HG03565 (cell line): ENCODE results near the gene SHC2.
"Not testable (repeated sequence)": the region's sequence is repeated elsewhere in the genome, so short reads cannot be mapped to it uniquely, and the experiment has no call there.

Source experiments
- ATAC-seq: cut with Tn5 transposase; IDR thresholded peaks from one replicate; pipeline ENCODE4 v1.9.1; 2021; ENCODE audit warnings: mild to moderate bottlenecking, moderate library complexity; ENCODE audit not compliant: unreplicated experiment

Gene SHC2

GRCh38 chr19:427675-428074 is 33.2 kb downstream of the SHC2 start:
- ATAC-seq, result not testable (repeated sequence)

- ATAC-seq, result no peak
Measured at GRCh38 chr19:426725-427445, 33.9 kb downstream of the SHC2 start.

- no peak for ATAC-seq
Measured at GRCh38 chr19:425056-425455, 35.8 kb downstream of the SHC2 start.

DNA sequence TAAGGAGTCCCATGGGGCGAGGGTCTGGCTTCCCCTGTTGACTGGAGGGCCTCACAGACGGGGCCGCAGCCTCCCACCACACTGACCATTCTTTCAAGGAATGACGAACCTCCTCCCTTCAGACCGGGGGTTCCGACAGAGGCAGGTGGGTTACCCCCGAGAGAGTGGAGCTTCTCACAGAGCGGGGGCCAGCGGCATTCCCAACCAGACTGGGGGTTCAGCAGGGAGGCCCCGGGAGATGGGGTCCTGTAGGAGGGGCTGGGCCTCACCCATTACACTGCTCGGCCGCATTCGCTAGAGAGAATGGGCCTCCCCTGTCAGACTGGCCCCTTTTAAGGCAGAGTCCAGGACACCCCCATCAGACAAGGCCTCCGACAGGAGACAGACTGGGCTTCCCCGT is 36.3 kb downstream of the SHC2 start:
- no peak for ATAC-seq

- no peak for ATAC-seq
Measured at GRCh38 chr19:423691-424466, 37.0 kb downstream of the SHC2 start.

- not testable (repeated sequence) for ATAC-seq
Measured at GRCh38 chr19:422917-423226, 38.0 kb downstream of the SHC2 start.

- ATAC-seq, result no peak
Measured at GRCh38 chr19:422213-422916, 38.5 kb downstream of the SHC2 start.

GRCh38 chr19:419721-420515 is 40.9 kb downstream of the SHC2 start:
- no peak for ATAC-seq

DNA sequence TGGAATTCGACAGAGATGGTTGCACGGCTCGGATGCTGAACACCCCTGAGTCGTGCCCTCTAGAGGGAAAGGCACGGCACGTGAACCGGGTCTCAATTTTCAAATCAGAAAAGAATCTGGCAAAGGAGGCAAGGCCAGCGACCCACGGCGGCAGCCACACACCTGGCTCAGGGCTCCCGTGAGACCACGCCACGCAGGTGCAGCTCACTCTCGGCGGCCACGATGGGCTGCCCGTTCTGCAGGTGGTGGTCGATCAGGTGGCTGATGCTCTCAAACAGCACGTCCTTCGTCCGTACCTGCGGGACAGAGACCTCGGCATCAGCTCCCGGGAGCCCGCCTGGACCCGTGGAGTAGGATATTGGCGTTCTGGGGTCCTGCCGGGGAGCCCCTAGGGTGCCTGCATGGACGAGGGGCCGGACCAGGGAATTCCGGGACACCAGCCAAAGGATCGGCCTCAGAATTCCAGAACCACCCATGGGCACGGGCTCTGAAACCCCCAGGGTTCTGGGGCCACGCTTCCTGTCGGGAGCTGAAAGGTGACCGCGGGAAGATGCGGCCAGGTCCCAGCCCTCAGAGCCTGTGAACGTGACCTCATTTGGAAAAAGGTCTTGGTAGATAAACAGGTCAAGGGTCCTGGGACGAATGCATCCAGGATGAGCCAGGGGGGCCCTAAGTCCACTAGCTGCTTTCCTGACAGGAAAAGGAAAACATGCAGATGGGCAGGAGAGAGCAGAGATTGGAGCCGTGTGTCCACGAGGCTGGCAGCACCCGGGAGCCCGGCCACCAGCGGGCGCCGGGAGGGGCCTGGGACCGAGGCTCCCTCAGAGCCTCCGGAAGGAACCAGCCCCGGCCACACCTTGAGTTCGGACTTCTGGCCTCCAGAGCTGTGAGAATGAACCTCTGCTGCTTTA is 41.8 kb downstream of the SHC2 start:
- ATAC-seq, result no peak

- ATAC-seq, result no peak
Measured at GRCh38 chr19:416416-416815, 44.4 kb downstream of the SHC2 start.

- ATAC-seq, result no peak
Measured at GRCh38 chr19:415292-415691, 45.5 kb downstream of the SHC2 start.

GRCh38 chr19:413756-414420 is 46.9 kb downstream of the SHC2 start:
- no peak for ATAC-seq

GRCh38 chr19:412356-413355 is 48.2 kb downstream of the SHC2 start:
- ATAC-seq, result no peak

GRCh38 chr19:411723-412355 is 49.0 kb downstream of the SHC2 start:
- ATAC-seq, result no peak

GRCh38 chr19:411121-411722 is 49.6 kb downstream of the SHC2 start:
- not testable (repeated sequence) for ATAC-seq

DNA sequence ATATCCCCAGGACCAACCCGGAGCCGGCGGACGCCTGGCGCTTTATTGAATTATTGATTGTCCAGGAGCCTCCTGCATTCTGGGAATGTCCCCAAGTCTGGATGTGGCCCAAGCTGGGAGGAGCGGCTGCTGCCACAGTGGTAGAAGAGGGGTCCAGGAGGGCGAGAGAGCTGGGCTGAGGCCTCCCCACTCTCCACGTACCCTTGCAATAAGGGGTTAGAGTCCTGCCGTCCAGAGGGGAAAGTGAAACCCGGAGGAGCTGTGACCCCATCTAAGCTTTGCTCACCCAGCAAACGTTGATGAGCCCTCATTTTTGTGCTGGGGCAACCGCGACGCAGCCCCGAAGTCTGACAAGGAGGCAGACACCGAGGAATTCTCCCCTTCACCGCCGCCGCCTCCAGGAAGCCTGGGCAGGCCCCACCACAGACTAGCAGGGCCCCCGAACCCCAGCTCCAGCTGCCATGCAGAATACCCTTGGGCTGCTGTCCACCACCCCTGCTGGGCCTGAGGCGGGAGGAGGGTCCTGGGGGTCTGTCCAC is 50.5 kb downstream of the SHC2 start:
- no peak for ATAC-seq
